A673 (cell line): ENCODE measurements around the gene ACP5.

Source experiments
- CTCF ChIP-seq: fragments of 300-800, 200-600 bp; sonication (generic); conservative IDR thresholded peaks from 2 replicates; pipeline ENCODE4 v1.5.1; 2017; ENCODE audit warnings: low read depth, mild to moderate bottlenecking, antibody characterized with exemption, low read length, moderate library complexity, mixed read lengths
- EZH2 ChIP-seq: fragments of 200-600 bp; sonication (generic); IDR thresholded peaks from 2 replicates; pipeline ENCODE4 v1.6.1; 2017; ENCODE audit warnings: borderline replicate concordance, low read depth, mild to moderate bottlenecking, mixed read lengths, antibody characterized with exemption, low read length; ENCODE audit not compliant: poor library complexity, severe bottlenecking

- no peak for TF ChIP-seq CTCF
- no peak for TF ChIP-seq EZH2
These were observed 46.6 kb upstream of the ACP5 start for GRCh38 chr19:11624069-11624463.
